COLO829 (cell line): ENCODE data around the gene KIF26A.

Experiments used
- DNase-seq: peaks from one replicate; pipeline ENCODE4 v3.0.0; 2012; ENCODE audit warnings: low spot score

Gene KIF26A

DNA sequence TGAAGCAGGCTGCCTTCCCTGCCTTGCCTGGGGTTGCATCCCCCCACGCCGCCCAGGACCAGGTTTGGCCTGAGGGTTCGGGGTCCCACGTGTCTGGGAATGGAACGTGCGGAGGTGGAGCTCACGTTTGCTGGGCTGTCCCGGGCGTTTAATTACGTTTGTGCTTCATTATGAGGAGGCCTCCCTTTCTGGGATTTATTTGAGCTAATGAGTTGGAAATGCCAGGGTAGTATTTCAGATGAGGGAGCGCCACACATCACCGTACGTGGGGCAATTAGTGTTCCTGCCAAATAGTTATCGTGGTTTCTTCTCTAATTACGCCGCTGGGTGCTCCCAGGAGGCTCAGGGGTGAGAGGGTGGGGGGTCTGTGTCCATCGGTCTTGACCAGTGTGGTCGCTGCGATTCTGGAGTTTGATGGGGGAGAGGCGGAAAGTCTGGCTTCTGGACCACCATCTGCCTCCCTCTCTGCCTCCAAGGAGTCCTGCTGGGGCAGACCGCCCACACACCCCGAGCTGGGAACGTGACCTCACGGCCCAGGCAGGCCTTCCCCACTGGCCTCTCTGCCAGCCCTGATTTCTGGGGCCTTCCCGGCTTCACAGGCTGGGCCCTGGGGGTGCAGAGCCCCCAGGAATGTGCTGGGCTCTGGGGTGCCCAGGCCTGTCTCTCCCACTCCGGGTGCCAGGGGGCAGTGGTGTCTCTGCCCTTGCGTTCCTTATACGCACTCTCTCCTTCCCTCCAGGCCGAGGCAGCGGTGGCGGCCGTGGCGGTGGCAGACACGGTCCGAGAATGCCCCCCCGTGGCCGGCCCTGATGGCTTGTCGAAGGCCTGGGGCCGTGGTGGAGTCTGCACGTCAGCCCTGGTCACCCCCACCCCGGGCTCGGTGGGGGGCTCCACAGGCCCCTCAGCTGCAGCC lies 18.9 kb downstream of the KIF26A start:
- no peak for DNase-seq

DNA sequence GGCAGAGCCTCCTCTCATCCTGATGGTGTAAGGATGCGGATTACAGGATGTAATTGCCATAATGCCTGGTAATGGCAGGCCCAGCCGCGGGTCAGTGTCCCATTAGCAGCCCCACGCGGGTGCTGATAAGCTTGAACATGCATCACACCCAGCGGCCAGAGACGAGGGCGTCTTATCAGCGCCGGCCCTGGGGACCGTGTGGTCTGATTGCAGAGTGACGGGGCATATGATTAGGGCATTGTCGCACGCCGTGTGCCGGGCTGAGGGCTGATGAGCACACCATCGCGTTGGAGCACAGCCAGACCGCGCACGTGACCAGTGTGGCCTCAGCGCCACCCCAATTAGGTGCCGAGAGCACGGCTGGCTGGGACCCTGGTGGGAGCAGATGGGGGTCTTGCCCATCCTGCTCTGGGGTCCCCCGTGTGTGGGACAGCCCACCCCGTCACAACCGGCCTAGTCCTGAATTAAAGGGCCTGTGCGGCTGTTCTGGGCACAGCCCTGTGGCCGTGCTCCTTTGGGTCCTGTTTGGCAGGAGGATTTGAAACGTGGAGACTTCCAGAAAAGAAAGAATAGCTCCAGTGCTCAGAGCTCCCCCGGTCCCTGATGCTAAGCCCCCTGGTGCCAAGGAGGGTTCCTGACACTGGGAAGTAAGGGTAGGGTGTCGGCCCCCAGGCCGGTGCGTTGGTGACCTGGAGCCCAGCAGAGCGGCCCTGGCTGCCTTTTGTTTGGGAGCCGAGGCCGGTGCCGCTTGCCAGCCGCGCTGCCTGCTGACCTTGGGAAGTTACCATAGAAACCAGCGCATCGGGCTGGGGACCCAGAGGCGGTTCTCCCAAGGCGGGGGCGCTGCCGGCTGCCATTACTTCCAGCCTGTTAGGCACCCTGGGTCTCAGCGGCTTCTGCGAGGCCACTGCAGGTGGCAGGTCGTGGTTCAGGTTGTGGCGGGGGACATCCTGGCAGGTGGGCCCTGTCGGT lies 20.7 kb downstream of the KIF26A start:
- no peak for DNase-seq

DNA sequence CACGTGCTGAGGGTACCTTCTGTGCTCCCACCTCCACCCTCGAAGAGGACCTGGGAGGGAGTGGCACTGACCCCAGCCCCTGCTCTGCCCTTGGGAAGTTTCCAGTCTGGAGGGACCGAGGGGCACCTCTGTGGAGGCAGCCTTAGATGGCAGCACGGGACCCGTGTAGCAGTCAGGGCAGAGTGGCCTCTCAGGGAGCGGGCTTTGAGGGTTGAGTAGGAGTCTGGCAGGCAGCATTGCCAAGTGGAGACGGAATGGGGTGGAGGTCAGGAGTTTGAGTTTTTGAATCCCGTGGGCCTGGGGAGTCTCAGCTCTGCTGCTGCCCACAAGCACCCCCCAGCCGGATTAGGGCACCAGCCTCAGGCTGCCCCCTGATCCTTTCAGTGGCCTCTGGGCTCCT lies 21.6 kb downstream of the KIF26A start:
- no peak for DNase-seq

DNA sequence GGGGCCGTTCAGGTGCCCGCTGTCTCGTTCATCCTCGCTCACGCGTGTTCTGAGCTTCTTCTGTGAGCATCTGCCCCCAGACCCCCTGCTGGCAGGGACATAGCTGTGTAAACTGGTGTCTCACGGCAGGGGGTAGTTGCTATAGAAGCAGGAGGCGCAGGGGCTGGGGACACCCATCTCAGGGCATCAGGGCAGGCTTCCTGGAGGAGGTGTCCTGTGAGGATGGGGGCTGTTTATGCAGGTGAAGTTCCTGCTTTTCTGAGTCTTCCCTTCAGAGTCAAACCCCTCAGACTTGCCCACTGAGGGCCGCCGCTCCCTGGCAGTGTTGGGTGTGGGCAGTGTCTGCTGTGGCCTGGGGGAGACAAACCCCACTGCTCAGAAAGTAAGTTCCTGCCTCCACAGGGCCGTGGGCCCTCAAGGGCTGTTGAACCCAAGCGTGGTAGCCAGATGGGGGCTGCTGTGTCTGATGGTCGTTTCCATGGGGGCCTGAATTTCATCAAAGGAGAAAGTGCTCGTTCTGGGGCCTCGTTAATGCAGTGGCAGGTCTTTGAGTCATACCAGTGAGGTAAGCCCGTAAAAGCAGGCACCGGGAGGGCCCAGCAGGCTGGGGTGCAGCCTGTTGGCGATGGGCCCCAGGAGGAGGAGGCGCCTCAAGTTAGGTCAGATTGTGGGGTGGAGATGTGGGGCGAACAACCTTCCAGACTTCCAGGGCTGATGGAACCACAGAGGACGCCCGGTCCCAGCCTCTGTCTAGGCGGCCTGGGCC lies 23.4 kb downstream of the KIF26A start:
- no peak for DNase-seq

DNA sequence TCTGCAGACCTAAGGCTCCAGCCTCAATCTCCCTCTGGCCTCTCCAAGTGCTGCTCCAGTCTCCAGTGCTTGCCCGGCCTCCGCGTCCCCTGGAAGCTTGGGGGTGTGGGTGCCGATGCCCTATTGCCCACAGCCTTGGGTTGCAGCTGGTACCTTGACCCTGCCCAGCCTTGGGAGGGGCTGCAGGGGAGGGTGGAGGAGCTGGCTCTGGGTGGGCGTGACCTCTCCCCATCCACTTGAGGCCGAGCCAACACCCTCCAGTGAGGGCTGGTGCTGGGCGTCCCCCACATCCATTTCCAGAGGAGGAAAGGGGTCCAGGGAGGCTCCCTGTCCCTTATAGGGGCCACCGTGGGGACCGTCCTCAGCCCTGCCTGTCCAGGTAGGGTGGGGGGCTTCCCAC lies 24.1 kb downstream of the KIF26A start:
- no peak for DNase-seq

DNA sequence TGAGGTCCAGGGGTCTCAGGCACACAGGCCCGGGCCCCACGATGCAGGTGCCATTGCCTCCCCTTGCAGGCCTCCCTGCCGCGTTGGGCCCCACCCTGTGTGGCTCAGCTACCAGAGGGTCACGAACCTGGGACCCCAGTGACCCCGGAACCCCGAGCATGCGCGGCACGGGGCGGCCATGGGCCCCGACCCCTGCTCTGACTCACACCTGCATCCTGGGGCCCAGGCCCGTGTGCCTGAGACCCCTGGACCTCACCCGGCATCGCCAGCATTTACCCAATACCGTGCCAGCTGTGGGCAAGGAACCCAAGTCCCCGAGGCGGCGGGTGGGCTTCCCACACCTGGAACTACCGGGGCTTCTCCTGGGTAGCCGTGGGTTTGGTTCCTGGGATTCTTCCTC lies 25.2 kb downstream of the KIF26A start:
- no peak for DNase-seq

DNA sequence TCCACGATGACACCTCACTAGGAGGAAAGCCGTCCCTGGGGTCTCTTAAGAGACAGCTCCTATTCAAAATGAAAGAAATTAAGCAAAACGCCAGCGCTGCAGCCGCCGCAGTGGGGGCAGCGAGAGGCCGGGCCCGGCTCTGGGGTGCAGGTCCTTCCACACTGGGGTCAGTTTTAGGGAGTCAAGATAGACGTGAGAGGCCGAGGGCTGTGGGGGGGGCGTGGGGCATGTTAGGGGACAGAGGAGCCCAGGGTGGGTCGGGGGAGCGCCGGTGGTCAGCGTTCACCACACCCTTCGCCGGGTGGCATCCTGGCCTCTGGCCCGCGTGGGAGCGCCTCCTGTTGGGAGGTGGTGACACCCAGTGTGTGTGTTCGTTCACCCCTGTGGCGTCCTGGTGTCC lies 25.7 kb downstream of the KIF26A start:
- DNase-seq, result no peak

DNA sequence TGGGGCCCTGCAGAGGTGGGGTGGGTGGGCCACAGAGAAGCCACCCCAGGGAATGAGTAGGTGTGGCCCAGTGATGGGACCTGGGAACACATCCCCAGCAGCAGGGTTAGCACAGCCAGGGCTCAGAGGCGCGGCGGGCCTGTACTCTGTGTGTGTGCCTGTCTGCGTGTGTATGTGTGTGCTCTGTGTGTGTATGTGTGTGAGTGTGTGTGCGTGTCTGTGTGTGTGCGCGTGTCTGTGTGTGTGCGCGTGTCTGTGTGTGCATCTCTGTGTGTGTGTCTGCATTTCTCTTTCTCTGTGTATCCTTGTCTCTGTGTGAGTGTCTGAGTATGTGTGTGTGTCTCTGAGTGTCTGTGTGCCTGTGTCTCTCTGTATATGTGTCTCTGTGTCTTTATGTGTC lies 26.1 kb downstream of the KIF26A start:
- no peak for DNase-seq

DNA sequence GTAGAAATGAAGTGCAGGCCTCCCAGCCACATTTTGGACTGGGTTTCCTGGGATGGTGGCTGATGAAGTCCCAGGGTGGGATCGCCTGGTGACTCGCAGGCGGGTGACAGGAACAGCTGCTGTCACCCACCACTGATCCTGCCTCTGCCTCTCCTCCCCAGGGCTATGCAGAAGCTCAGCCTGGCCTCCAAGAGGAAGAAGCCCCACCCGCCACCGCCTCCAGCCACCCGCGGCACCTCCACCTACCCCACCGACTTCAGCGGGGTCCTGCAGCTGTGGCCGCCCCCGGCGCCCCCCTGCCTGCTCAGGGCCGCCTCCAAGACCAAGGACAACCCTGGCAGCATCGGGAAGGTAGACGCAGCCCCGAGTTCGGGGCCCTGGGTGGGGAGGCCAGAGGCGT lies 28.3 kb downstream of the KIF26A start:
- DNase-seq, result no peak

DNA sequence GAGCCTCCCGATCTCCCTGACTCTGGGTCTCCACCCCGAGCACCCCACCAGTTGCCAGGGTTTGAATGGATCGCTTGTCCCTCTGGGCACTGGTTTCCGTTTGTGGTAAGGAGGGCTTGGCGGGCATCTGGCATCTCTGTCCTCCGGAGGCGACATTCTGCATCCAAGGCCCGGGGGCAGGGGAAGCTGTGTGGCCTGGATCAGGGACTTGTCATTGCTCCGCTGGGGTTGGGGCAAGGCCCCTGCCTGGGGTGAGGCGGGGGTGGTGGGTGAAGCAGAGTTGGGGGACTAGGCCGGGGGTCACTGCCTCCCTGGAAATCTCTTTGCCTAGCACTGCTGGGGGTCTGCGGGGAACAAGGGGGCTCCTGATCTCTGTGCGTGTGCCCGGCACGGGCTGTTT lies 30.2 kb downstream of the KIF26A start:
- no peak for DNase-seq

DNA sequence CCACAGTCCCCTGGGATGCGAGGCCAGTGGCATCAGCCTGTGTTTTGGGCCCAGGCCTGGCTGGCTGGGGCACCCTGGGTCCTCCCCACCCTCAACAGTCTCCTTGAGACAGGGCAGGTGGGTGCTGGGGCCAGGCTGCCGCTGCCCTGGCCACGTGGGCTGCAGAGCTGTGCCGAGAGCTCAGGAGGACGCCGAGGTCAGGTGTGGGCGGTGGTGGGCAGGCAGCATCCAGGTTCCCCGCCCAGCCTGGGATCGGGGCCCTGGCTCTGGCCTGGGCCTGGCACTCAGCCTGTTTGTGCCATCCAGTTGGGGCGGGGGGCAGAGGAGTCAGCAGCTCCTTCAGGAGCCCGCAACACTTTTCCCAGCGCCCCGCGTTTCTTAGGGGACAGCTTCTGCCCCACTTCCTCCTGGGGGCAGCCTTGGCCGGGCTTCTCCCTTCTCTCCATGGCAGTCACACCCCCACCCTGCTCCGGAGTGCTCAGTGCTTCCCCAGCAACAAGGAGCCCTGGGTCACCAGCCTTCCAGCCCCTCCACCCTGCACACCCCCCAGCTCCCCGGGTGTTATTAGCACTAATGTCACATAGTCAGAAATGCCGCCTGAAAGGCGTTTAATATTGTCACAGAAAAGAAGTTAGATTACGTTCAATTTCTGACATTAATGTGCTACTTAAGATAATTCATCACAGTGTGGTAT lies 30.8 kb downstream of the KIF26A start:
- DNase-seq, result no peak

DNA sequence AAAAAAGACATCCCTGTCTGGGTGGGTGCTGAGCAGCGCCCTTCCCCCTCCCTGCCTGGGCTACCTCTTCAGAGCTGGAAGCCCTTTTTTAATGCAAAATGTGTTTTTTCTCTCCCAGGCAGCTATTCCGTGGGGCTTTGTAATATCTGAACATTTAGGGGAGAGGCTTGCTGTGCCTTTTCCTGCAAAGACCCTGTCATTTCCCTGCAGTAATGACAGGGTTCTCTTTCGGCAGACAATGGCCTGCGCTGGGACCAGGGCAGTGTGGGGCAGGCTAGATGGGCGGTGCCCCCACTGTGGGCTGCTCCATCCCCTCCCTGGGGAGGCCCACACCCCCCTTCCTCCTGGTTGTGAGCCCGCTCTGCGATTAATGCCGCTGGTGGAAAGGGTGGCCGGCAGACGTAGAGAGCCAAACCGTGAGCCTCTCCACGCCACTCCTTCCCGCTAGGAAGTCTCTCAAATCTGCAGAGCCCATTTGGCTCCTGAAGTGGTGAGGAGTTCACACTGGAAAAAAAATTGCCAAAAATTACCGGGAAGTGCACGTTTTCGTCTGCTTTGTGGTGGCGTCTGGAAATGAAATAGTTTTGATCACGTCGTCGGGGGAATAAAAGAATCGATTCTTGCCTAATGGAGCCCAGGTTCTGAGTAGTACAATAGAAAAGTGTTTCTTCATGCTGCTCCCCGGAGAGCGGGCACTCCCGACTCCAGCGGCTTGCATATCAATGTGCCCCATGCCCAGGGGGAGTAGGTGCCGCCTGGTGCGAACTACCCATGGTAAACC lies 31.5 kb downstream of the KIF26A start:
- DNase-seq, result no peak

DNA sequence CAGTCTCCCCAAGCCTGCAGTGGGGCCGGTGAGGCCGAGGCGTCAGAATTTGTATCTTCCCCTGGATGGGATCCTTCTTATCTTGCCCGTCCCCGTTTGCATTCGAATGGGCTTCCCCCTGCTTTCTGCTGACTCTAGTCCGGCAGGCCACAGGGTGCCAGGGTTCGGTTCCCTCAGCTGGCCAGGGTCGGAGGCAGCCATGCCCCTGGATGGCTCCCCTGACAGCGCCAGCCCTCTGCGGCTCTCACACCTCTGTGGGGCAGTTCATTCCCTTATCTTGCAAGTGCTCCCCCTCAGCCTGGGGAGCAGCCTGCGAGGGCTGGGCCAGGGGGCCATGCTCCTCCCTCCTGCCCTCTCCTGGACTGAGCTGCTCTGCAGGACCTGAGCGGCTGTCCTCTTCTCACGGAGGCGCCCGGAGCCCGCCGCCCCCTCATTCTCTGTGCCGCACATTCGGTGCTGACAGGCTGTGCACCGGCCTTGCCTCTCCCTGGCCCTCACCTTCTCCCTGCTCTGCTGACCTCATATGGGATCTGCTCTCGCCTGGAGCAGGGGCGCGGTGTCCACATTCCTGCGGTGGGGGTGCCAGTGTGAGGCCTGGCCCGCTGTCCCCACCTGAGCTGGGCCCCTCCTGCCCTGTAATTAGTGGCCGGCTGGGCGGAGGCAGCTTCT lies 32.8 kb downstream of the KIF26A start:
- no peak for DNase-seq

DNA sequence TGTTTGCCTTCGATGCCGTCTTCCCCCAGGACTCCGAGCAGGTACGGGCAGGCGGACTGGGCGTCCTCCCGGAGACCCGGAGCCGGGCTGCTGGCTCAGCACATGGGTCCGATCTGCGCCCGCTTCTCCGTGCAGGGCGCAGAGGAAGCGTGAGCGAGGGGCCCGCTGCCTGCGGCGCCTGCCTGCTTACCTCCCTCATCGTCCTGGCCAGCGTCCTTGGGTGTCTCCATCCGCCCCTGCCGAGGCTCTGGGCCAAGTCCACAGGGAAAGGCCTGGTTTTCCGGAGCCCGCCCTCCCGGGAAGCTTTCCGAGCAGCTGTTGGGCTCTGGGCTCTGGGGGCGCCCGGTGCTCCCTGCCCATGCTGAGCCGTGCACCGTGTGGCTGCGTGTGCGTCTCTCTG lies 33.5 kb downstream of the KIF26A start:
- no peak for DNase-seq

DNA sequence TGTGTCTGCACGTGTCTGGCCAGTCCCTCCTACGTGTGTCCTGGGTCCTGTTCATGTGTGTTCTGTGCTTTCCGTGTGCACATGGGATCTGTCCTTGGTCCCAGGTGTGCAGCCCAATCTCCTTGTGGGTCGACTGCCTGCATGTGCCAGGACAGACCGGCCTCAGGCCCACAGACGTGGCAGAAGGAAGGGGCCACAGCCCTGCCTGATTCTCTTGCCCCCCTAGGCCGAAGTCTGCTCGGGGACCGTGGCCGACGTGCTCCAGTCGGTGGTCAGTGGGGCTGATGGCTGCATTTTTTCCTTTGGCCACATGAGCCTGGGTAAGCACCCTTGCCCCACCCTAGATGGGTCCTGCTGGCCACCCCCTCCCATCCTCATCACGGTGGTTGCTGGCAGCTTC lies 34.0 kb downstream of the KIF26A start:
- no peak for DNase-seq

DNA sequence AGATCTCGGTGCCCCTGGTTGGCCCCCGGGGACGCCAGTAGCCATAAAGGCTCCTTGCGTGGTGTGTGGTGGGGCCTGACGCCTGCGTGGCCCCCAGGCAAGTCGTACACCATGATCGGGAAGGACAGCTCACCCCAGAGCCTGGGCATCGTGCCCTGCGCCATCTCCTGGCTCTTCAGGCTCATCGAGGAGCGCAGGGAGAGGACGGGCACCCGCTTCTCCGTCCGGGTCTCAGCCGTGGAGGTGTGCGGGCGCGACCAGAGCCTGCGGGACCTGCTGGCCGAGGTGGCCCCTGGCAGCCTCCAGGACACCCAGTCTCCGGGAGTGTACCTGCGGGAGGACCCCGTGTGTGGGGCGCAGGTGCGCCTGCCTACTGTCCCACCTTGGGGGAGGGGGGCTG lies 34.5 kb downstream of the KIF26A start:
- no peak for DNase-seq

DNA sequence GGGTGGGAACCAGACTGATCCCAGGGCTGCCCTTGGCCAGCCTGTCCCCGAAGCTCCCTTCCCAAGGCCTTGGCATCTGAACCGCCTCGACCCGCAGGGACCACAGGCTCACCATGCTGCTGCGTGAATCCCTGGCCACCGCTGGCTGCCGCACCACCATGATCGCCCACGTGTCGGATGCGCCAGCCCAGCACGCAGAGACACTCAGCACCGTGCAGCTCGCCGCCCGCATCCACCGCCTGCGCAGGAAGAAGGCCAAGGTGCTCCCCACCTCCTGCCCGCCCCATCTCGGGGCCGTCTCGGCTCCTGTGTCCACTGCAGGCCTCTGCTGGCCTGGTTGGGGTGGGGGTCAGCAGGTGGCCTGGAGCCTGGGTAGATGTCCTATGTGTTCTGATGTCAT lies 35.7 kb downstream of the KIF26A start:
- DNase-seq, result no peak

DNA sequence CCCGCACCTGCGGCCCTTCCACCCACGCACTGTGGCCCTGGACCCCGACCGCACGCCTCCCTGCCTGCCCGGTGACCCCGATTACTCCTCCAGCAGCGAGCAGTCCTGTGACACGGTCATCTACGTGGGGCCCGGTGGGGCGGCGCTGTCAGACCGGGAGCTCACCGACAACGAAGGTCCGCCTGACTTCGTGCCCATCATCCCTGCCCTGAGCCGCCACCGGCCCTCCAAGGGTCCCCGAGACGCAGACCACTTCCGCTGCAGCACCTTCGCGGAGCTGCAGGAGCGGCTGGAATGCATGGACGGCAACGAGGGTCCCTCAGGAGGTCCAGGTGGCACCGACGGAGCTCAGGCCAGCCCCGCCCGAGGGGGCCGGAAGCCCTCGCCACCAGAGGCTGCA lies 36.7 kb downstream of the KIF26A start:
- DNase-seq, result no peak

DNA sequence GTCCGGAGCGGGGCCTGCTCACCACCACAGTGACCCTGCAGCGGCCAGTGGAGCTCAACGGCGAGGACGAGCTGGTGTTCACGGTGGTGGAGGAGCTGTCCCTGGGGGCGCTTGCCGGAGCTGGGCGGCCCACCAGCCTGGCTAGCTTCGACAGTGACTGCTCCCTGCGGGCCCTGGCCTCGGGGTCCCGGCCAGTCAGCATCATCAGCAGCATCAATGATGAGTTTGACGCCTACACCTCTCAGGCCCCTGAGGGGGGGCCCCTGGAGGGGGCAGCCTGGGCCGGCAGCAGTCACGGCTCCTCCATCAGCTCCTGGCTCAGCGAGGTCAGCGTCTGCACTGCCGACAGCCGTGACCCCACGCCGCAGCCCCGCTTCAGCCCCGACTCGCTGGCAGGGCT lies 37.4 kb downstream of the KIF26A start:
- DNase-seq, result no peak

DNA sequence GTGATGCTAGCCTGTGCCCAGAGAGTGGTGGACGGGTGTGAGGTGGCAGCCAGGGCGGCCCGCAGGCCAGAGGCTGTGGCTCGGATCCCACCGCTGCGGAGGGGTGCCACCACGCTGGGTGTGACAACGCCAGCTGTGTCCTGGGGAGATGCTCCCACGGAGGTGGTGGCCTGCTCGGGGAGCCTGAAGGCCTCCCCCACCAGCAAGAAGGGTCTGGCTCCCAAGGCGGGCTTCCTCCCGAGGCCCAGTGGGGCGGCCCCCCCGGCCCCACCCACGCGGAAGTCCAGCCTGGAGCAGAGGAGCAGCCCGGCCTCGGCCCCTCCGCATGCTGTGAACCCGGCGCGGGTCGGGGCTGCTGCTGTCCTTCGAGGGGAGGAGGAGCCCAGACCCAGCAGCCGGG lies 38.2 kb downstream of the KIF26A start:
- no peak for DNase-seq
